K562 (cell line): ENCODE measurements around the gene SSH3. TPM values are rescaled to one million over a fixed set of nuclear protein-coding genes. Genes with fewer than 3 reads are reported as not detected.

Experiments
- ATAC-seq: fragments of 200-7000 bp; cut with Tn5 transposase; 3 replicates; pipeline ENCODE4 v1.9.1; 2020; ENCODE audit warnings: moderate library complexity
- BruUV-seq: library from RNA; stranded (reverse); fragments of 400-500 nt; replicated peaks from 2 replicates; lab custom pipeline; 2021; lab: Mats Ljungman, UMichigan
- CTCF ChIA-PET: fragments of 300-600 bp; formaldehyde crosslinking; extraction: SDS; loops from one replicate; lab custom pipeline; 2021; ENCODE audit warnings: low intra/inter-chr PET ratio; lab: Yijun Ruan, JAX
- POLR2A ChIA-PET: fragments of 300-600, 350-650 bp; sonication (Branson Sonifier 250); formaldehyde crosslinking; extraction: SDS; loops from one replicate; lab custom pipeline; 2021; ENCODE audit warnings: antibody characterized with exemption, inconsistent platforms; lab: Yijun Ruan, JAX
- DNase-seq, 4 experiments: peaks; one replicate each; pipeline versions ENCODE4 v3.0.0 to v3.0.0-alpha.2; 2011 to 2018; ENCODE audit warnings: low spot score in 3 of 4, mixed read lengths in 3 of 4; ENCODE audit errors: extremely low read depth in 1 of 4
- FAIRE-seq: peaks from 2 replicates; lab custom pipeline; 2011; peaks lifted over from hg19 to GRCh38; lab: Jason Lieb, UNC
- H2AFZ ChIP-seq: 2 replicates; pipeline ENCODE4 v1.6.0; 2011; ENCODE audit warnings: low read depth, low read length, control low read depth, inconsistent platforms
- H3K27ac ChIP-seq: fragments of 200-600 bp; 3 replicates; pipeline ENCODE4 v1.8.0; 2011; ENCODE audit warnings: low read depth, mild to moderate bottlenecking, control low read depth, inconsistent platforms, low read length, moderate library complexity, mixed read lengths; ENCODE audit errors: extremely low read depth
- H3K27me3 ChIP-seq, 2 experiments: fragments of 300-600 bp in 1 of 2; 2 replicates in 1 of 2; 3 replicates in 1 of 2; pipeline versions ENCODE4 v1.6.0 to v1.8.0; 2011; ENCODE audit warnings: inconsistent platforms in 2 of 2, low read length in 2 of 2, mild to moderate bottlenecking in 1 of 2, mixed read lengths in 1 of 2, moderate library complexity in 1 of 2; ENCODE audit not compliant: control insufficient read depth in 2 of 2, insufficient read depth in 2 of 2
- H3K36me3 ChIP-seq: fragments of 300-600 bp; 3 replicates; pipeline ENCODE4 v1.8.0; 2011; ENCODE audit warnings: mild to moderate bottlenecking, low read length, inconsistent platforms; ENCODE audit not compliant: control insufficient read depth, insufficient read depth
- H3K4me1 ChIP-seq, 2 experiments: fragments of 200-600 bp in 1 of 2; replicated peaks in 1 of 2; 2 replicates in 1 of 2; 3 replicates in 1 of 2; pipeline versions ENCODE4 v1.5.1 to v1.8.0; 2011; ENCODE audit warnings: inconsistent platforms in 2 of 2, low read length in 2 of 2, mild to moderate bottlenecking in 1 of 2, mixed read lengths in 1 of 2, moderate library complexity in 1 of 2; ENCODE audit not compliant: control insufficient read depth in 2 of 2, insufficient read depth in 2 of 2
- H3K4me2 ChIP-seq: 2 replicates; pipeline ENCODE4 v1.6.1; 2011; ENCODE audit warnings: low read length, control low read depth, inconsistent platforms, mixed read lengths; ENCODE audit not compliant: insufficient read depth
- H3K4me3 ChIP-seq: fragments of 200-600 bp; sonication (generic), shearing (Covaris generic); 2 replicates; pipeline ENCODE4 v1.5.1; 2016; ENCODE audit warnings: control low read depth, inconsistent platforms
- H3K79me2 ChIP-seq: fragments of 200-600 bp; 3 replicates; pipeline ENCODE4 v1.8.0; 2011; ENCODE audit warnings: low read length, inconsistent platforms; ENCODE audit not compliant: control insufficient read depth, insufficient read depth
- H3K9ac ChIP-seq, 2 experiments: 2 replicates each; pipeline versions ENCODE4 v1.6.0 to v1.6.1; 2011; ENCODE audit warnings: low read depth in 2 of 2, low read length in 2 of 2, control low read depth in 1 of 2, inconsistent platforms in 1 of 2, mild to moderate bottlenecking in 1 of 2, mixed read lengths in 1 of 2; ENCODE audit not compliant: insufficient read depth in 1 of 2
- H3K9me1 ChIP-seq: one replicate; pipeline ENCODE4 v1.6.0; 2011; ENCODE audit warnings: inconsistent platforms, mild to moderate bottlenecking, low read length, moderate library complexity; ENCODE audit not compliant: control insufficient read depth, insufficient read depth
- H3K9me3 ChIP-seq: replicated peaks from 2 replicates; pipeline ENCODE4 v1.5.1; 2011; ENCODE audit warnings: low read depth, low read length, inconsistent platforms; ENCODE audit not compliant: control insufficient read depth, insufficient read depth
- H4K20me1 ChIP-seq: replicated peaks from 2 replicates; pipeline ENCODE4 v1.6.1; 2011; ENCODE audit warnings: low read length, inconsistent platforms, mixed read lengths; ENCODE audit not compliant: control insufficient read depth, insufficient read depth
- ARID3A ChIP-seq: IDR thresholded peaks from 2 replicates; pipeline ENCODE4 v1.6.1; 2012; ENCODE audit warnings: low read depth, low read length, improper control_type of control experiment, borderline replicate concordance
- SMAD3 ChIP-seq: fragments of 450-650 bp; formaldehyde crosslinking; conservative IDR thresholded peaks from 2 replicates; pipeline ENCODE4 v1.4.0; 2020; ENCODE audit warnings: mild to moderate bottlenecking
- SMARCC2 ChIP-seq: fragments of 450-650 bp; IDR thresholded peaks from 2 replicates; pipeline ENCODE4 v1.6.1; 2017; ENCODE audit warnings: antibody characterized with exemption, moderate library complexity, mild to moderate bottlenecking, low read depth
- WGBS: fragments of 100-300 bp; shearing (Covaris generic); methylation state at CpG from one replicate; pipeline ENCODE4 v1.1.6; 2016; ENCODE audit warnings: low coverage, mixed read lengths; ENCODE audit not compliant: insufficient coverage; ENCODE audit errors: missing lambda C conversion rate; 5-methylcytosine and 5-hydroxymethylcytosine counted together
- in situ Hi-C: fragments of 300-500 bp; cut with MboI; formaldehyde crosslinking; loops from 4 replicates; pipeline ENCODE4 v1.15.0; 2018; ENCODE audit warnings: inconsistent platforms, mixed read lengths
- intact Hi-C: fragments of 100-400 bp; cut with micrococcal nuclease; formaldehyde crosslinking; loops from 2 replicates; pipeline ENCODE4 v1.14.2; 2022
- polyA plus RNA-seq, 8 experiments: library from polyadenylated mRNA; depleted of rRNA in 4 of 8; stranded (reverse) in 5 of 8; unstranded in 3 of 8; fragments of >200 nt; fragmentation: Nextera tagmentation in 2 of 8; fragmentation: Illumina TruSeq in 1 of 8; extraction: Ambion mirVana in 2 of 8; extraction: Trizol in 1 of 8; gene quantifications; 2 replicates each; pipeline versions ENCODE4 v1.2.1 to v1.2.3, GENCODE V29; 2011 to 2014; ENCODE audit warnings: inconsistent platforms in 1 of 8, missing spikeins in 1 of 8
- total RNA-seq, 7 experiments: library from RNA; depleted of rRNA in 6 of 7; stranded (reverse); fragments of >200 nt in 6 of 7; fragmentation: Illumina TruSeq in 2 of 7; extraction: Trizol in 2 of 7; gene quantifications; 2 replicates each; pipeline versions ENCODE4 v1.2.1 to v1.2.3, GENCODE V29; 2011 to 2021; ENCODE audit warnings: low replicate concordance in 1 of 7

Gene SSH3
- total and polyA plus RNA-seq, 9 of the 15 experiments (the other 6 are each of a cell fraction or from before 2014, with no cell fraction given): 0.07 to 1.0 (median 0.24) TPM; not detected in 3

- no peak overlapping the region for H2AFZ ChIP-seq
- H3K4me3 ChIP-seq: no peak overlapping the region
- ChIA-PET CTCF (no interaction called here), POLR2A (interaction anchor here (0.6 to 1.0 kb wide), 3 partner anchors 52 to 90 kb away, joined by 3 to 5 read pairs (median 3); partner anchors contain the start of gene PPP1CA)
- WGBS: 75% methylated on average over 2 of the region's 2 CpGs
- no peak overlapping the region for H3K4me2 ChIP-seq
- H3K27ac ChIP-seq: no peak overlapping the region
- TF ChIP-seq SMARCC2 (no peak), SMAD3 (no peak), ARID3A (no peak)
- DNase-seq: no peak
- H3K9ac ChIP-seq: no peak overlapping the region
- intact Hi-C loops: no loop called here
- BruUV-seq: no TSS peak
- ATAC-seq: no peak
- H3K9me3 ChIP-seq: no peaks in the 10 kb centered on the region
- peaks cover 4% of the 10 kb centered on the region; the same call in 1 of the 3 replicates for H3K36me3 ChIP-seq
- H4K20me1 ChIP-seq: no peaks in the 10 kb centered on the region; the same call in 1 of the 2 replicates
- no peaks in the 10 kb centered on the region for H3K27me3 ChIP-seq
- H3K9me1 ChIP-seq: no peaks in the 10 kb centered on the region
- no peak for FAIRE-seq
- H3K4me1 ChIP-seq: peaks cover 41 to 46% of the 10 kb centered on the region in 2 experiments
- in situ Hi-C loops: no loop called here
- H3K79me2 ChIP-seq: peaks cover 8% of the 10 kb centered on the region
These were observed 46.1 kb downstream of the SSH3 start for GRCh38 chr11:67349457-67349856.
